Tibial nerve (tissue), 4 donors: Measurements from ENCODE around the gene SLN. TPM values are rescaled to one million over a fixed set of nuclear protein-coding genes. Genes with fewer than 3 reads are reported as not detected.

Experiments used
- DNase-seq, 2 donors: peaks; one replicate each; pipeline ENCODE4 v3.0.0-alpha.2; 2019; ENCODE audit warnings: low spot score in 2 of 2
- H3K27ac ChIP-seq, 4 donors: fragments of 200-600 bp; sonication (generic) in 3 of 4; one replicate each; pipeline ENCODE4 v1.5.1; 2017 to 2019; ENCODE audit warnings: mild to moderate bottlenecking in 1 of 4
- H3K27me3 ChIP-seq, 2 donors: fragments of 200-600 bp; sonication (generic) in 1 of 2; one replicate each; pipeline versions ENCODE4 v1.5.1 to v1.6.0; 2017 to 2019
- H3K36me3 ChIP-seq, 3 donors: fragments of 200-600 bp; sonication (generic); one replicate each; pipeline ENCODE4 v1.5.1; 2018 to 2019
- H3K4me1 ChIP-seq, 4 donors: fragments of 200-600 bp; sonication (generic) in 3 of 4; one replicate each; pipeline ENCODE4 v1.5.1; 2017 to 2019
- H3K4me3 ChIP-seq, 4 donors: fragments of 200-600 bp; sonication (generic) in 3 of 4; one replicate each; pipeline ENCODE4 v1.5.1; 2017 to 2019; ENCODE audit warnings: mild to moderate bottlenecking in 1 of 4, moderate library complexity in 1 of 4
- H3K9me3 ChIP-seq, 4 donors: fragments of 200-600 bp; sonication (generic) in 3 of 4; one replicate each; pipeline ENCODE4 v1.5.1; 2017 to 2019
- EP300 ChIP-seq, 2 donors: sonication (generic); formaldehyde crosslinking; IDR thresholded peaks; one replicate each; pipeline ENCODE4 v1.6.1; 2017; ENCODE audit warnings: antibody characterized with exemption in 2 of 2, mild to moderate bottlenecking in 1 of 2
- POLR2A ChIP-seq, 2 donors: fragments of 450-650 bp; IDR thresholded peaks; one replicate each; pipeline ENCODE4 v1.6.1; 2017; ENCODE audit warnings: antibody characterized with exemption in 2 of 2, mild to moderate bottlenecking in 2 of 2, moderate library complexity in 2 of 2
- WGBS, 2 donors: methylation state at CpG; one replicate each; pipeline ENCODE4 v1.1.5; 2018; 5-methylcytosine and 5-hydroxymethylcytosine counted together
- total RNA-seq, 4 donors: library from RNA; depleted of rRNA; stranded (reverse); fragments of >200 nt; gene quantifications; one replicate each; pipeline ENCODE4 v1.1.0, GENCODE V29; 2016
- TF ChIP-seq, protein P1 (sequence below), 5 experiments: fragments of 200-600 bp in 3 of 5; fragments of 450-650 bp in 2 of 5; sonication (generic) in 3 of 5; IDR thresholded peaks; one replicate each; pipeline ENCODE4 v1.5.1; 2016 to 2019; ENCODE audit warnings: antibody characterized with exemption in 5 of 5, mild to moderate bottlenecking in 3 of 5, moderate library complexity in 2 of 5

Gene SLN
- total RNA-seq, 4 donors from 2014 or later = 1.5 to 7.5 TPM; not detected in 2

DNA sequence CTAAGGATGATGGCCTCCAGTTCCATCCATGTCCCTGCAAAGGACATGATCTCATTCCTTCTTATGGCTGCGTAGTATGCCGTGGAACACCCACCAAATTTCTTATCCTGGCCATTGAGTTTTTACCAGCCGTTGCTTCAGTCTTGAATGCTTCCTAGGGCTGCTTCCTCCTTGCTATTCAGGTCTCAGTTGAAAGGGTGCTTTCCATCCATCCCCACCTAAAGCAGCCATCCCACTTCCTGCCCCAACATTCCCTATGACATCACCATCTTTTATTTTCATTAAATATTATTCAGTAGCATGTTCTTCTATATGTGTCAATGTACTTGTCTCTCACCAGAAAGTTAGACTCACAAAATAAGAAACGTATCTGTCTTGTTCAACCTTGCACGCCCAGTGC lies 40.7 kb upstream of the SLN start:
- no peaks in the 10 kb centered on the region for H3K9me3 ChIP-seq
- TF ChIP-seq, protein P1, sequence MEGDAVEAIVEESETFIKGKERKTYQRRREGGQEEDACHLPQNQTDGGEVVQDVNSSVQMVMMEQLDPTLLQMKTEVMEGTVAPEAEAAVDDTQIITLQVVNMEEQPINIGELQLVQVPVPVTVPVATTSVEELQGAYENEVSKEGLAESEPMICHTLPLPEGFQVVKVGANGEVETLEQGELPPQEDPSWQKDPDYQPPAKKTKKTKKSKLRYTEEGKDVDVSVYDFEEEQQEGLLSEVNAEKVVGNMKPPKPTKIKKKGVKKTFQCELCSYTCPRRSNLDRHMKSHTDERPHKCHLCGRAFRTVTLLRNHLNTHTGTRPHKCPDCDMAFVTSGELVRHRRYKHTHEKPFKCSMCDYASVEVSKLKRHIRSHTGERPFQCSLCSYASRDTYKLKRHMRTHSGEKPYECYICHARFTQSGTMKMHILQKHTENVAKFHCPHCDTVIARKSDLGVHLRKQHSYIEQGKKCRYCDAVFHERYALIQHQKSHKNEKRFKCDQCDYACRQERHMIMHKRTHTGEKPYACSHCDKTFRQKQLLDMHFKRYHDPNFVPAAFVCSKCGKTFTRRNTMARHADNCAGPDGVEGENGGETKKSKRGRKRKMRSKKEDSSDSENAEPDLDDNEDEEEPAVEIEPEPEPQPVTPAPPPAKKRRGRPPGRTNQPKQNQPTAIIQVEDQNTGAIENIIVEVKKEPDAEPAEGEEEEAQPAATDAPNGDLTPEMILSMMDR (IDR thresholded peaks at IDR 0.05) = no peak
- TF ChIP-seq POLR2A (IDR thresholded peaks at IDR 0.05) (no peak), EP300 (IDR thresholded peaks at IDR 0.05) (no peak)
- H3K4me3 ChIP-seq = no peak overlapping the region
- no peak overlapping the region for H3K27ac ChIP-seq
- no peaks in the 10 kb centered on the region for H3K36me3 ChIP-seq
- WGBS, 2 donors = 48 to 59% methylated on average over 5 of the region's 5 CpGs
- no peaks in the 10 kb centered on the region for H3K27me3 ChIP-seq
- DNase-seq = no peak
- peaks cover 0 to 3% (median 0%) of the 10 kb centered on the region in 4 donors for H3K4me1 ChIP-seq

DNA sequence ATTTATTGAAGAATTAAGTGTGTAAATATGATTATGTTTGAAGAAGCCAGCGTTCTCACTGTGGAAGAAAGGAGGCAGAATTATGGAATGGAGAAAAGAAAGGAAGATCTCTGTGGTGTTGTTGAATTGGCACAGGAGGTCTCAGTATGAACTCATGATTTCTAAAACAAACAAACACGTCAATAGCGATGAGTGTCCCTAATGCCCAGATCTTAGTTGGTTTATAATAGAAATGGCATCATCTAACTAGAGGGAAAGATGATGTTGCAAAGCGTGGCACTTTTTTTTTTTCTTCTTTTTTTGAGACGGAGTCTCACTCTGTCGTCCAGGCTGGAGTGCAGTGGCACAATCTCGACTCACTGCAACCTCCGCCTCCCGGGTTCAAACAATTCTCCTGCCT lies 39.2 kb upstream of the SLN start:
- 82 to 92% methylated on average over 9 of the region's 9 CpGs for WGBS, 2 donors
- Histone ChIP-seq H3K4me1 (peaks cover 0 to 9% (median 0%) of the 10 kb centered on the region in 4 donors), H3K27ac (no peak overlapping the region), H3K27me3 (no peaks in the 10 kb centered on the region), H3K4me3 (no peak overlapping the region), H3K36me3 (no peaks in the 10 kb centered on the region), H3K9me3 (no peaks in the 10 kb centered on the region)
- no peak for TF ChIP-seq POLR2A (IDR thresholded peaks at IDR 0.05)
- no peak for TF ChIP-seq EP300 (IDR thresholded peaks at IDR 0.05)
- TF ChIP-seq, protein P1 (IDR thresholded peaks at IDR 0.05) = no peak
- DNase-seq = no peak

DNA sequence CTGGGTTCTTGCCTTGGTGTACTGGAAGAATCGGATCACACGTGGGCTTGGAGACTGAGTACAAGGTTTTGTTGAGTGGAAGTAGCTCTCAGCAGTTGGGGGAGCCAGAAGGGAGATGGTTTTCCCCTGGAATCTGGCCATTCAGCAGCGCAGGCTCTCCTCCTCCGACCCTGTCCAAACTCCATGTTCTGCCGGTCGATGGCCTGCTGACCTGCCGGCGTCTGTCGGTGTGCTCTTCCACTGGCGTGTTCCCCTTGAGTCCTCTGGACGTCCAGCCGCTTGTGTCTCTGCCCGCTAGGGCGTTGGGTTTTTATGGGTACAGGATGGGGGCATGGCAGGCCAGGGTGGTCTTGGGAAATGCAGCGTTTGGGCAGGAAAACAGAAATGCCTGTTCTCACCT lies 38.5 kb upstream of the SLN start:
- DNase-seq = no peak
- WGBS, 2 donors = 77 to 79% methylated on average over 15 of the region's 15 CpGs
- Histone ChIP-seq H3K4me1 (peaks cover 0 to 9% (median 0%) of the 10 kb centered on the region in 4 donors), H3K27me3 (no peaks in the 10 kb centered on the region), H3K9me3 (no peaks in the 10 kb centered on the region), H3K4me3 (no peak overlapping the region), H3K36me3 (no peaks in the 10 kb centered on the region), H3K27ac (no peak overlapping the region)
- TF ChIP-seq, protein P1 (IDR thresholded peaks at IDR 0.05) = no peak
- TF ChIP-seq POLR2A (IDR thresholded peaks at IDR 0.05) (no peak), EP300 (IDR thresholded peaks at IDR 0.05) (no peak)

DNA sequence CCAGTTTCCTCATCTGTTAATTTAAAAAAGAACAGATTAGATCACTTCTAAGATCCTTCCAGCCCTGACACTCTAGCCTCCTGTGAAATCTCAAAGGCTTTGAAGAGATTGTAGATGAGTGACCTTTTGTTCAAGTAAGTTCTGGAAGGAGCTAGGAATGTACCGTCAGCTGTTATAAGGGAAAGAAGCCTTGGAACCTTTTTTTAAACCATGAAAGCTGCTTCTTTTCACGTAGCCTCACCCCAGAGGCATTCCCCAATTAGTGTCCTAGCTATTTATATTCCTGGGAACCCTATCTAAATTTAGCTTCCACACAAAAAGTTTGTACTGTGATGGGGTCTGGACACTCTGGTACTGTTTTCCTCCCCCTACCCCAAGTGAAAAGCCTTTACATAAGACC lies 35.8 kb upstream of the SLN start:
- WGBS, 2 donors = 11 to 26% methylated on average over 2 of the region's 2 CpGs
- Histone ChIP-seq H3K9me3 (no peaks in the 10 kb centered on the region), H3K4me1 (peaks cover 0 to 9% (median 0%) of the 10 kb centered on the region in 4 donors), H3K27ac (peak overlapping the region in 2 of 4 donors; percentile 44 to 64), H3K36me3 (no peaks in the 10 kb centered on the region), H3K27me3 (no peaks in the 10 kb centered on the region), H3K4me3 (no peak overlapping the region)
- DNase-seq = no peak
- TF ChIP-seq, protein P1 (IDR thresholded peaks at IDR 0.05) = no peak
- TF ChIP-seq POLR2A (IDR thresholded peaks at IDR 0.05) = no peak
- TF ChIP-seq EP300 (IDR thresholded peaks at IDR 0.05) = peak; percentile 28 to 48

DNA sequence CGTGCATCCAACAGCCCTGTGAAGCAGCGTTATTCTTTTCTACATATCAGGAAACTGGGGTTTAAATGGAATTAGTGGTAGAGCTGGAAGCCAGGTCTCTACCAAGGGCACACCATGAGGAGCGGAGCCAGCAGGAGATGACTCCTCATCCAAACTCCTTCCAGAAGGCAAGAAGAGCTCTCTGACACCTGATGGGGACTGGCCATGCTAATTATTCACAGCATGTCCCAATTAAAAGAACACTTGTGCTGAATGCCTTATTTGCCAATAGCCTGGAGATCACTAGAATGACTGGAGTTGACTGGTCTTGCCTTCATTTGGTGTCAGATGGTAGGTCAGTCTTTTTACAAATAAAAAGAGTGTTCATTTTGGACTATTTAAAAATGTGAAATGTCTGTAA lies 32.9 kb upstream of the SLN start:
- TF ChIP-seq EP300 (IDR thresholded peaks at IDR 0.05) = no peak
- TF ChIP-seq POLR2A (IDR thresholded peaks at IDR 0.05) = no peak
- TF ChIP-seq, protein P1 (IDR thresholded peaks at IDR 0.05) = no peak
- no peak overlapping the region for H3K4me3 ChIP-seq
- no peak overlapping the region for H3K27ac ChIP-seq
- H3K9me3 ChIP-seq = peaks cover 0 to 6% (median 0%) of the 10 kb centered on the region in 4 donors
- 73 to 83% methylated on average over 3 of the region's 3 CpGs for WGBS, 2 donors
- peaks cover 0 to 9% (median 0%) of the 10 kb centered on the region in 4 donors for H3K4me1 ChIP-seq
- H3K27me3 ChIP-seq = no peaks in the 10 kb centered on the region
- no peaks in the 10 kb centered on the region for H3K36me3 ChIP-seq
- no peak for DNase-seq
